Heart right ventricle (tissue), 16 donors: ENCODE measurements around the gene MYCN. TPM values are rescaled to one million over a fixed set of nuclear protein-coding genes. Genes with fewer than 3 reads are reported as not detected.

Source experiments
- ATAC-seq, 8 donors: fragments of 200-7000 bp; cut with Tn5 transposase; one replicate each; pipeline ENCODE4 v1.9.1; 2020; ENCODE audit warnings: mild to moderate bottlenecking in 8 of 8, moderate library complexity in 8 of 8, moderate number of reproducible peaks in 1 of 8
- DNase-seq, 2 donors: peaks; one replicate each; pipeline ENCODE4 v3.0.0-alpha.2; 2020
- H3K27ac ChIP-seq, 10 donors: fragments of 200-600 bp; sonication (generic) in 2 of 10; one replicate each; pipeline versions ENCODE4 v1.5.0 to v1.8.0; 2020 to 2022; ENCODE audit warnings: mild to moderate bottlenecking in 3 of 10
- H3K27me3 ChIP-seq, 7 donors: fragments of 200-600 bp; one replicate each; pipeline ENCODE4 v1.8.0; 2021 to 2022; ENCODE audit warnings: mild to moderate bottlenecking in 2 of 7
- H3K36me3 ChIP-seq, 9 donors: fragments of 200-600 bp; sonication (generic) in 1 of 9; one replicate each; pipeline versions ENCODE4 v1.5.0 to v1.8.0; 2020 to 2022; ENCODE audit warnings: mild to moderate bottlenecking in 2 of 9
- H3K4me1 ChIP-seq, 9 donors: fragments of 200-600 bp; sonication (generic) in 1 of 9; one replicate each; pipeline versions ENCODE4 v1.5.0 to v1.8.0; 2020 to 2022; ENCODE audit warnings: mild to moderate bottlenecking in 4 of 9
- H3K4me3 ChIP-seq, 10 donors: fragments of 200-600 bp; sonication (generic) in 2 of 10; one replicate each; pipeline versions ENCODE4 v1.5.0 to v1.8.0; 2020 to 2022; ENCODE audit warnings: mild to moderate bottlenecking in 7 of 10, moderate library complexity in 2 of 10
- H3K9me3 ChIP-seq, 11 donors: fragments of 200-600 bp in 10 of 11; sonication (generic) in 2 of 11; one replicate each; pipeline versions ENCODE4 v1.5.0 to v1.8.0; 2013 to 2022; ENCODE audit warnings: mild to moderate bottlenecking in 2 of 11, control low read depth in 1 of 11, moderate library complexity in 1 of 11
- CTCF ChIP-seq, 9 donors: fragments of 200-600 bp; sonication (generic) in 2 of 9; IDR thresholded peaks; one replicate each; pipeline versions ENCODE4 v1.5.0 to v1.8.0; 2021 to 2022; ENCODE audit warnings: antibody characterized with exemption in 9 of 9, mild to moderate bottlenecking in 5 of 9, moderate library complexity in 1 of 9
- WGBS, 2 donors: extraction: QIAGEN DNeasy Blood & Tissue Kit; methylation state at CpG; one replicate each; pipeline ENCODE4 v1.1.7; 2013; ENCODE audit warnings: inconsistent platforms in 1 of 2; 5-methylcytosine and 5-hydroxymethylcytosine counted together
- intact Hi-C, 10 donors: fragments of 100-400 bp; cut with DNase I; formaldehyde crosslinking; loops; one replicate each; pipeline versions ENCODE4 v1.11.1 to v1.14.2; 2022
- polyA plus RNA-seq, 2 donors: library from polyadenylated mRNA; stranded (reverse); fragments of 200-250 nt; gene quantifications; one replicate each; pipeline ENCODE4 v1.2.3, GENCODE V29; 2013
- total RNA-seq, 10 donors: library from RNA; stranded (reverse); fragmentation: NEBNext Ultra II Directional in 3 of 10; extraction: Animal tissue kit (Norgen Biotek cat#: 25700) in 3 of 10; gene quantifications; one replicate each; pipeline versions ENCODE4 v1.2.1 to v1.2.4, GENCODE V29; 2021 to 2023
- donor health status: Arrhythmogenic right ventricular cardiomyopathy.
- donor health status: ischemic (EF 13 %, LVEDD 7.1; RV severe dilation, severe dysfunction).
- donor health status: healthy with polysubstance abuse.
- donor health status: DM: no; HTN: yes; CAD: no.
- donor health status: DM: no; HTN: no; CAD: no.
- donor health status: ischemic (EF 25% LVEDD 6.9; RV normal size, moderate dysfunction).
- donor health status: ischemic (EF 25% LVEDD 5.7; RV mildly dilated, moderate dysfunction).
- donor health status: healthy.
- donor health status: DM: yes; HTN: yes; CAD: no.
- donor health status: Ischemic cardiomyopathy.
- donor health status: ischemic (EF 35%, LVEDD 5.7; RV mildly dilated, moderate dysfunction).
- donor health status: nonischemic (EF 11% LVEDD 7.7; RV severe dilation, severe dysfunction).
- donor health status: DM: yes; HTN: yes; CAD: no.
- donor health status: PGD.
- donor health status: ischemic (EF 29% LVEDD 5.4; RV normal size, mild dysfunction).
- donor health status: nonischemic (EF 23%, LVEDD 6.1; RV moderate dilation, normal function).

Gene MYCN
- total and polyA plus RNA-seq, 12 donors: 0.14 to 1.4 (median 0.52) TPM

GRCh38 chr2:15992457-15993231 is 52.3 kb downstream of the MYCN start:
- DNase-seq: no peak
- WGBS, 2 donors: 87 to 89% methylated on average over 10 of the region's 10 CpGs
- H3K4me1 ChIP-seq: no peaks in the 10 kb centered on the region
- H3K9me3 ChIP-seq: no peaks in the 10 kb centered on the region
- TF ChIP-seq CTCF (IDR thresholded peaks at IDR 0.05): no peak
- peaks cover 0 to 18% (median 0%) of the 10 kb centered on the region in 7 donors for H3K27me3 ChIP-seq
- no peaks in the 10 kb centered on the region for H3K36me3 ChIP-seq
- no peak overlapping the region for H3K4me3 ChIP-seq
- H3K27ac ChIP-seq: no peak overlapping the region
- intact Hi-C loops: no loop called here
- ATAC-seq: no peak

- Histone ChIP-seq H3K9me3 (no peaks in the 10 kb centered on the region), H3K4me3 (no peak overlapping the region), H3K27ac (no peak overlapping the region), H3K27me3 (peaks cover 0 to 18% (median 0%) of the 10 kb centered on the region in 7 donors), H3K36me3 (no peaks in the 10 kb centered on the region), H3K4me1 (no peaks in the 10 kb centered on the region)
- no peak for DNase-seq
- WGBS, 2 donors: 81 to 85% methylated on average over 6 of the region's 6 CpGs
- intact Hi-C loops: no loop called here
- ATAC-seq: no peak
- TF ChIP-seq CTCF (IDR thresholded peaks at IDR 0.05): no peak
Measured at GRCh38 chr2:15993232-15993610, 52.9 kb downstream of the MYCN start.

DNA sequence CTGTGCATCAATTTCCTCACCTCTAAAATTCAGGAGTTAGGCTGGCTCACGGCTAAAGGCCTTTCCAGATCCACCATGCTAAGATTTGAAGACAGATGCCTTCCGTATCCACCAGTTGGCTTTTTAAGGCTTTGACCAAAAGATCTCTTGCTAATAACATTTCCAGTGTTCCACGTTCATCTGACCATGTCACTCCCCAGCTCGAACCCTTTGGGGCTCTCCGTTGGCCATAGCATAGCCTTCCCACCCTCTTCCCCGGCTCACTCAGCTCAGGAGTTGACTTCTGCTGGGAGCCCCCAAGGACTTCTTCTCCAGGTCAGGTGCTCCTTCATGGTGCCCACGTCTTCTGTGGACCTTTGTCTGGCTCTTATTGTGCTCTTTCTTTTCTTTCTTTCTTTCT is 53.3 kb downstream of the MYCN start:
- H3K4me3 ChIP-seq: no peak overlapping the region
- no peaks in the 10 kb centered on the region for H3K36me3 ChIP-seq
- WGBS, 2 donors: 93 to 94% methylated on average over 7 of the region's 7 CpGs
- intact Hi-C loops: no loop called here
- H3K27me3 ChIP-seq: peaks cover 0 to 18% (median 0%) of the 10 kb centered on the region in 7 donors
- no peaks in the 10 kb centered on the region for H3K9me3 ChIP-seq
- no peaks in the 10 kb centered on the region for H3K4me1 ChIP-seq
- DNase-seq (no peak), ATAC-seq (no peak)
- H3K27ac ChIP-seq: no peak overlapping the region
- TF ChIP-seq CTCF (IDR thresholded peaks at IDR 0.05): no peak

- no peaks in the 10 kb centered on the region for H3K9me3 ChIP-seq
- 92 to 93% methylated on average over 3 of the region's 3 CpGs for WGBS, 2 donors
- no peak overlapping the region for H3K4me3 ChIP-seq
- no peak overlapping the region for H3K27ac ChIP-seq
- no peaks in the 10 kb centered on the region for H3K36me3 ChIP-seq
- no peaks in the 10 kb centered on the region for H3K4me1 ChIP-seq
- no peak for DNase-seq
- peaks cover 0 to 21% (median 0%) of the 10 kb centered on the region in 7 donors for H3K27me3 ChIP-seq
- intact Hi-C loops: no loop called here
- TF ChIP-seq CTCF (IDR thresholded peaks at IDR 0.05): no peak
- ATAC-seq: no peak
Measured at GRCh38 chr2:15995603-15996002, 55.3 kb downstream of the MYCN start.
